GM21367 (cell line): Measurements from ENCODE around the gene P2RX6.
"Not testable (repeated sequence)": the region's sequence is repeated elsewhere in the genome, so short reads cannot be mapped to it uniquely, and the experiment has no call there.

Source experiments
- ATAC-seq: cut with Tn5 transposase; IDR thresholded peaks from one replicate; pipeline ENCODE4 v1.9.1; 2021; ENCODE audit not compliant: unreplicated experiment

The P2RX6 gene

DNA sequence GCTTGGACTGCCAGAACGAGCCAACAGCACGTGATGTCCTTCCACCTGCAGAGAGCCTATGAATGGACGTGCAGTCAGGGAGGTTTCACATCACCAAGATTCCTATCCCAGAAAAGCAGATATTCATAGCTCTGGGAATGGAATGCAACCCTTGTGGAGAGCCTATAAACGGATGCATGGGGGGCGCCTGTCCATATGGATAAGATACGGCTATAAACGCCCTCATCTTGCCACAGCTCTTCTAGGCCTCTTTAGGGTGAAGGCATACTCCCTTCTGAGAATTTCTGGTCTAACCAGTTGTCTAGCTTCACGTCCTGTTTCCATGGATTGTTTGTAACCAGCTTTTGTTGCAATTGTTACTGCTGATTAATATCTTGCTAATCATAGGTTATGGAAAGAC is 56.8 kb downstream of the P2RX6 start:
- ATAC-seq, result not testable (repeated sequence)

DNA sequence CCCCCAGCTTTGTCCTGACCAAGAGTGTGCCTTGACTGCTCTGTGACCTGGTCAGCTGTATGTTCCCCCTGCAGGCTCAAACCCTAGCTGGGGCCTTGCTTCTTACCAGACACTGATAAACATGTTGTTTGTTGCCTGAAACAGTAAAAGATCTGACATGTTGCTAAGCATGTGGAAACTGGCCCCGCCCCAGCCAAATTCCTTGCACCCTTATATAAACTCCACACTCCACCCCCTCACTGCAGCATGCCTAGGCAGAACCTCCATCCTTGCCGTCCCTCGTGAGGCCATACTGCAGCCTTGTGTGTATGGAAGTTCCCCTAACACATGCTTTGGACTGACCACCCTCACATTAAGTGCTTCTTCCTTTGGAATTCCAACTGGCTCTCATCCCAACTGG is 58.1 kb downstream of the P2RX6 start:
- ATAC-seq, result no peak

DNA sequence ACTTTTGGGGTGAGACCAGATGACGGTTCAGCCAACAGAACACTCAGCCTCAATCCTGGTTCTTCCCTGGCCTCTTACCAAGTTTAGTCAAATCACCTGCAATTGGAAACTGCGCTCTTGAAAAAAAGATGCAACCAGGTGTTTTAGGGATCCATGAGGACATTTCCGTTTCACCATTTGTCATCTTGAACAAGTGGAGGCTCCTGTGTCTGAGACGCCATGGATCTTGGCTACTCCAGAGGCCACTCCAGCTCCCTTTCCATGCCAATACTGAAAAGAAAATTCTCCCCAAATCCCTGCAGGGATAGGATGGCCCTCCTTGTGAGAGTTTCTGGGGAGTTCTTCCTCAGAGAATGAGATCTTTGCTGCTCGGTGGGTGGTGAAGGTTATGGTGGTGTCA is 58.5 kb downstream of the P2RX6 start:
- ATAC-seq, result no peak

DNA sequence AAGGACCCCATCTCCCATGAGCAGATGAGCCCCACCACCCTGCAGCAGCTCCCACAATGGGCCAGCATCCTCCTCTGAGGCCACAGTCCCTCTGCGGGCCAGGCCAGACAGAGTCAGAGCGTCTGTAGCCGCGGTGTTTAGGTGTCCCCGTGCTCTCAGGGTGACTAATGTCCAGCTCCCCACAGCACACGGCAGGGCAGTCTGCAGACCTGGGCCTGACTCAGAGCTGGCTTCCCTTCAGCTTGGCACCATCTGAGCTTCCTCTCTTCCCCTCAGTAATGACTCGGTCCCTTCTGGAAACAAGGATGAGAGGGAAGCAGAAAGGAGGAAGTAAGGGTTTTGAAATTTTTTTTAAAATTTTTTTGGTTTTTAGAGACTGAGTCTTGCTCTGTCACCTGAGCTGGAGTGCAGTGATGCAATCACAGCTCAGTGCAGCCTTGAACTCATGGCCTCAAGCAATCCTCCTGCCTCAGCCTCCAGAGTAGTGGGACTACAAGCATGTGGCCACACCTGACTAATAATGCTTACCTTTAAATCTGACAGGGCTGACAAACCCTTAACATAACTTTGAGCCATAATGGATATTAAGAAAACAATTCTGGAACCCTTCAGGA is 59.2 kb downstream of the P2RX6 start:
- ATAC-seq, result no peak

DNA sequence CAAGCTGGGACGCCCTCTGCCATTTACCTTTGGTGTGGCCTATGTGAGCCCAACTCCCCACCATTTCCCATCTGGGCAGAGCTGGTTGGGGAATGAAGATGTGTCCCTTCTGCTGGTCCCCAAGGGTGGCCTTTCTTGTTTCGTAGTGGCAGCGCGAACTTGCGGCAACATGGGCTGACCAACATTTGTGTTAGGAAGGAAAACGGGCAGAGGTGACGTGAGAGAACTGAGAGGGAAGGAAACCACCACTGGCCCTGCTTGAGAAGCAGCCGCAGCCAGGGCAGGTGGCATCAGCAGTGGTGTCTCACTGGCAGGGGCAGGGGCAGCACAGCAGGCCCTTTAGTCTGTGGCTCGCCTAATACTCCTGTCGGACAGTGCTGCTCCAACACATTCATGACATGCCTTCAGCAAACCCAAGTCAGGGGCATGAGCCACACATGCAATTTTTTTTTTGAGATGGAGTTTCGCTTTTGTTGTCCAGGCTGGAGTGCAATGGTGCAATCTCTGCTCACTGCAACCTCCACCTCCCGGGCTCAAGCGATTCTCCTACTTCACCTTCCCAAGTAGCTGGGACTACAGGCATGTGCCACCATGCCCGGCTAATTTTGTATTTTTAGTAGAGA is 60.7 kb downstream of the P2RX6 start:
- ATAC-seq, result no peak

DNA sequence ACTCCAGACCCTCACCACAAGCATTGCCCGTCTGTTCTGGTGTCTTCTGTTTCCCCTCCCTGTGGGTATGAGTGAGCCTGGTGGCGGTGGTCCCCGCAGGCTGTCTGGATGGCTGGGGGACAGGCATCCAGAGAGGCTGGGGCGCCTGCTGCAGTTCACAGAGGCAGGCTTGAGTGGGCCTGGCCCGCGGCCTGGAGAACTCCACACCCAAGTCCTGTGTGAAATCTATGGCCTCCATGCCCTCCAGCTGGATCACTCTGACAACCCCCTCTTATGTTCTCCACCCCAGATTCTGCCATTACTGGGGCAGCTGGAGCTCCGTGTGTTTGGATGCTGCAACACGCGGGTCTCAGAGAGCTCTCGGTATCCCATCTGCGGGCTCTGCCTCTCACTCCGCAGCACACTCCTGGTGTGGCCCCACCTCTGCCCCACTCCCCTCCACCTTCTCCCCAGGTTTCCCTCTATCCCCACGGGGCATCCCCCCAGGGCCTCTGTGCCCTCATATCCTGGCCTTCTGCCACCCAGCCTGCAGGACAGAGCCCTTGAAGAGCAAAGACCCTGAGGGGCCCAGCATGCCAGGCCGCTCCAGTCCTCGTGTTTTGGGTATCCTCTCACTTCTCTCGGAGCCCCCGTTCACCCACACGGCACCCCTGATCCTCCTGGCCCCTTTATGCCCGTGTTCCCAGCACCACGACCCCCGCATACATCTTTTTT is 62.1 kb downstream of the P2RX6 start:
- no peak for ATAC-seq
